Transverse colon (tissue), 4 donors: ENCODE measurements around the gene UPK2. TPM values are rescaled to one million over a fixed set of nuclear protein-coding genes. Genes with fewer than 3 reads are reported as not detected.
"Not testable (repeated sequence)": the region's sequence is repeated elsewhere in the genome, so short reads cannot be mapped to it uniquely, and the experiment has no call there.

ENCODE experiments used
- DNase-seq: peaks from one replicate; pipeline ENCODE4 v3.0.0-alpha.2; 2019
- H3K27ac ChIP-seq, 4 donors: fragments of 200-600 bp; sonication (generic); 2 replicates each; pipeline ENCODE4 v1.5.1; 2016 to 2018; ENCODE audit warnings: inconsistent platforms in 4 of 4
- H3K27me3 ChIP-seq: fragments of 200-600 bp; sonication (generic); 2 replicates; pipeline ENCODE4 v1.5.1; 2017; ENCODE audit warnings: inconsistent platforms
- H3K36me3 ChIP-seq, 4 donors: fragments of 200-600 bp; sonication (generic); 2 replicates each; pipeline ENCODE4 v1.5.1; 2017 to 2019; ENCODE audit warnings: inconsistent platforms in 4 of 4
- H3K4me1 ChIP-seq, 4 donors: fragments of 200-600 bp; sonication (generic); 2 replicates each; pipeline ENCODE4 v1.5.1; 2017 to 2020; ENCODE audit warnings: inconsistent platforms in 4 of 4
- H3K4me3 ChIP-seq, 4 donors: fragments of 200-600 bp; sonication (generic); 1 replicate in 1 of 4; 2 replicates in 3 of 4; pipeline versions ENCODE4 v1.5.1 to v1.6.1; 2017 to 2019; ENCODE audit warnings: inconsistent platforms in 4 of 4
- H3K9me3 ChIP-seq, 2 donors: fragments of 200-600 bp; sonication (generic); 2 replicates each; pipeline ENCODE4 v1.5.1; 2017 to 2019; ENCODE audit warnings: inconsistent platforms in 2 of 2
- CTCF ChIP-seq, 5 experiments: fragments of 200-600 bp in 3 of 5; fragments of 450-650 bp in 2 of 5; sonication (generic) in 3 of 5; IDR thresholded peaks; 1 replicate in 2 of 5; 2 replicates in 3 of 5; pipeline ENCODE4 v1.5.1; 2016 to 2017; ENCODE audit warnings: antibody characterized with exemption in 5 of 5, inconsistent platforms in 3 of 5, mild to moderate bottlenecking in 2 of 5, moderate library complexity in 1 of 5
- EP300 ChIP-seq: sonication (generic); formaldehyde crosslinking; IDR thresholded peaks from one replicate; pipeline ENCODE4 v1.6.1; 2017; ENCODE audit warnings: antibody characterized with exemption, low read depth
- POLR2A ChIP-seq: fragments of 450-650 bp; IDR thresholded peaks from one replicate; pipeline ENCODE4 v1.6.1; 2016; ENCODE audit warnings: antibody characterized with exemption, mild to moderate bottlenecking, moderate library complexity
- POLR2AphosphoS5 ChIP-seq, 3 donors: sonication (generic); formaldehyde crosslinking; IDR thresholded peaks; one replicate each; pipeline ENCODE4 v1.6.1; 2016; ENCODE audit warnings: antibody characterized with exemption in 3 of 3
- WGBS, 2 donors: methylation state at CpG; one replicate each; pipeline ENCODE4 v1.1.5; 2018; ENCODE audit warnings: low coverage in 1 of 2; 5-methylcytosine and 5-hydroxymethylcytosine counted together
- in situ Hi-C, 4 donors: fragments of 200-750 bp; cut with MboI; loops; one replicate each; pipeline versions ENCODE4 v1.15.0 to v1.15.1; 2017; ENCODE audit warnings: low sequenced_read_pairs in 3 of 4, low pct_ligation_motif_present in 1 of 4, low pct_unique_long_range_greater_than_20kb in 1 of 4
- intact Hi-C: fragments of 100-400 bp; cut with DNase I; formaldehyde crosslinking; loops from one replicate; pipeline ENCODE4 v1.15.1; 2023; ENCODE audit warnings: low total_unique reads
- total RNA-seq, 4 donors: library from RNA; depleted of rRNA; stranded (reverse); fragments of >200 nt; gene quantifications; one replicate each; pipeline ENCODE4 v1.1.0, GENCODE V29; 2016

The UPK2 gene
- total RNA-seq, 4 donors from 2014 or later = not detected

DNA sequence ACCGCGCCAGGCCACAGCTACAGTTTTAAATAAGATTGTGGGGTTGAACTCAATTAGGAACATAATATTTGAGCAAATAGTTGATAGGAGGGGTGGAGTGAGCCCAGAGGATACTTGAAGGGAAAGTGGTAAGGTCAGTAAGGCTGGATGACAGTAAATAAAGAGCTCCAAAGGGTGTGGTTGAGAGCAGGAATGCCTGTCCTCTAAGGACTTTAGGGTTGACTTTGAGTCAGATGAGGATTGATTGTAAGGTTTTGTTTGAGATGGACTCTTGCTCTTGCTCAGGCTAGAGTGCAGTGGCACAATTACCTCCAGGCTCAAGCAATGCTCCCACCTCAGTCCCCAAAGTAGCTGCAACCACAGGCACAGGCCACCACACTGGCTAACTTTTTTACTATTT, 17.9 kb downstream of the UPK2 start:
- WGBS, 2 donors = 100% methylated on average over 2 of the region's 2 CpGs
- H3K27ac ChIP-seq = no peak overlapping the region

DNA sequence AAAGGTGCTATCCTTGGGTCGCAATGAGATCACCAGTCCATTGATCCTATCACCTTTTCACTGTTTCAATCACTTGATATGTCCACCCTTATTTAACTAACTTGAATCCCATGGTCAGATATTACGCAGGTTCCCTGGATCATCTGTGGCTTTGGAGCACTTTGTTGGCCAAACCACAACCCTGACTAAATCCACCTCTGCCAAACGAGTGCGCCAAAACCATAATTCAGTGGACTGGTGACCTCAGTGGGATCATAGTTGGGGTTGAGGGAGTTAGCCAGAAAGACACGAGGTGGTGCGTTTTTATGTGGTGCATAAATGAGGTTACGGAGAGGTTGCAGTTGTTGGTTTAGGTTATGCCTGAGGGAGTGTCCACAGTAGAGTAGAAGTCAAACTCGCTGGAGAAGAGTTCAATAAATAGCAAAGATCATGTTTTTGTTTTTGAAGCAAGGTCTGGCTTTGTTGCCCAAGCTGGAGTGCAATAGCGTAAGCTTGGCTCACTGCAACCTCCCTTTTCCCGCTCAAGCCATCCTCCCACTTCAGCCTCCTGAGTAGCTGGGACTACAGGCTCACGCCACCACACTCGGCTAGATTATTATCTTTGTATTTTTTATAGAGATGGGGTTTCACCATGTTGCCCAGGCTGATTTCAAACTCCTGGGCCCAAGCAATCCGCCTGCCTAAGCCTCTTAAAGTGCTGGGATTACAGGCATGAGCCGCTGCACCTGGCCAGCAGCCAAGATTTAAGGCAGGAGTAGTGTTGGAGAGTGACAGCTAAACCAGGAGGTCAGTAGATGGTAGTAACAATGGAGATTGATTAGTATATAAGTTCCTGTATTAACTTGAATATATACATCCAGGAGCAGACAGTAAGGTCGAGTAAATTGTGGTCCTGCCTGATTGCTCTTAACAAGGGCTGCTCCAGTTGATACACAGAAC, 19.9 kb downstream of the UPK2 start:
- H3K27me3 ChIP-seq = peaks cover 10% of the 10 kb centered on the region
- in situ Hi-C loops (no loop called here), intact Hi-C loops (no loop called here)
- H3K9me3 ChIP-seq = no peaks in the 10 kb centered on the region
- H3K4me3 ChIP-seq = no peak overlapping the region
- no peak overlapping the region for H3K27ac ChIP-seq
- TF ChIP-seq POLR2AphosphoS5 (IDR thresholded peaks at IDR 0.05) = no peak
- no peak for TF ChIP-seq POLR2A
- no peak for TF ChIP-seq EP300
- no peak for TF ChIP-seq CTCF (IDR thresholded peaks at IDR 0.05)
- H3K4me1 ChIP-seq = peaks cover 0 to 2% (median 0%) of the 10 kb centered on the region in 4 donors
- no peak for DNase-seq
- no peaks in the 10 kb centered on the region for H3K36me3 ChIP-seq
- WGBS, 2 donors = 75 to 85% methylated on average over 9 to 15 of the region's 15 CpGs

More for the DNA sequence above, 17.9 kb downstream of the UPK2 start:
- Histone ChIP-seq H3K9me3 (no peaks in the 10 kb centered on the region), H3K36me3 (no peaks in the 10 kb centered on the region), H3K27me3 (peaks cover 15% of the 10 kb centered on the region), H3K4me1 (no peaks in the 10 kb centered on the region), H3K4me3 (no peak overlapping the region)
- in situ Hi-C loops = loop anchor here in 1 of 4 donors (25.0 kb wide), 1 partner anchor 287 kb away; the partner anchor contains the start of gene TREH
- no peak for DNase-seq
- intact Hi-C loops = no loop called here
- TF ChIP-seq CTCF (IDR thresholded peaks at IDR 0.05) (no peak), EP300 (no peak), POLR2A (no peak), POLR2AphosphoS5 (IDR thresholded peaks at IDR 0.05) (no peak)

- Histone ChIP-seq H3K4me1 (peaks cover 0 to 2% (median 0%) of the 10 kb centered on the region in 4 donors), H3K36me3 (no peaks in the 10 kb centered on the region), H3K9me3 (no peaks in the 10 kb centered on the region), H3K27ac (no peak overlapping the region), H3K27me3 (peaks cover 3% of the 10 kb centered on the region), H3K4me3 (no peak overlapping the region)
- in situ Hi-C loops (no loop called here), intact Hi-C loops (no loop called here)
- DNase-seq = no peak
- TF ChIP-seq CTCF (IDR thresholded peaks at IDR 0.05) (no peak), POLR2A (no peak), EP300 (no peak), POLR2AphosphoS5 (IDR thresholded peaks at IDR 0.05) (no peak)
- whole genome bisulfite sequencing, 2 donors = 56% methylated on average over 9 of the region's 9 CpGs; no CpG with 5 or more reads in 1 of the 2 donors
Observed at GRCh38 chr11:118979434-118979833, 23.3 kb downstream of the UPK2 start.

DNA sequence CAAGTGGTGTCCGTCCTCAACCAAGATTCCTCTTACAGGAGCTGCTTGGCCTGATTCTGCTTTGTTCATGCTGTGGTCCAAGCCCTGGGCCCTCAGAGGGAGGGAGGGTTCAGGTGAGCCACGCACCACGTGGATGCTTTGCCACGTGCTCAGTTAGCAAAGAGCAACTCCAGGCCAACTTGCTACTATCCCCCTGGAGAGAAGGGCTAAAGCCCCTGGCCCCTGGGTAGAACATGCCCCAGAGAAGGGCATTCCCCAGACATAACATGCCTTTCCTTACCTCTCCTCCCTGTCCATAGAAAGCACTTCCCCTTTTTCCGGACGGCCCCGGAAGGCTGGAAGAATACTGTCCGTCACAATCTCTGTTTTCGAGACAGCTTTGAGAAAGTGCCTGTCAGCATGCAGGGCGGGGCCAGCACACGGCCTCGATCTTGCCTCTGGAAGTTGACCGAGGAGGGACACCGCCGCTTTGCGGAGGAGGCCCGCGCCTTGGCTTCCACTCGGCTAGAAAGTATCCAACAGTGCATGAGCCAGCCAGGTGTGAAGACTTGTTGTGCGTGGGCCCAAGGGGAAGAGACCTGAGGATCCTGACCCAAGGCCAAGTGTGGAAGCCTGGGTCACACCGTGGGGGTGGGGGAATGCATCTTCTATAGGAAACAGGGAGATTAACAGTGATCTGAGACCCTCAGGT, 24.2 kb downstream of the UPK2 start:
- H3K36me3 ChIP-seq = no peaks in the 10 kb centered on the region
- no peaks in the 10 kb centered on the region for H3K9me3 ChIP-seq
- TF ChIP-seq POLR2AphosphoS5 (IDR thresholded peaks at IDR 0.05) = no peak
- no peak for TF ChIP-seq EP300
- no peak for TF ChIP-seq CTCF (IDR thresholded peaks at IDR 0.05)
- no peak for TF ChIP-seq POLR2A
- H3K4me1 ChIP-seq = peaks cover 0 to 2% (median 0%) of the 10 kb centered on the region in 4 donors
- DNase-seq = no peak
- in situ Hi-C loops (no loop called here), intact Hi-C loops (no loop called here)
- H3K27ac ChIP-seq = no peak overlapping the region
- peaks cover 1% of the 10 kb centered on the region for H3K27me3 ChIP-seq
- 59% methylated on average over 20 of the region's 21 CpGs; no CpG with 5 or more reads in 1 of the 2 donors for WGBS, 2 donors
- H3K4me3 ChIP-seq = no peak overlapping the region

DNA sequence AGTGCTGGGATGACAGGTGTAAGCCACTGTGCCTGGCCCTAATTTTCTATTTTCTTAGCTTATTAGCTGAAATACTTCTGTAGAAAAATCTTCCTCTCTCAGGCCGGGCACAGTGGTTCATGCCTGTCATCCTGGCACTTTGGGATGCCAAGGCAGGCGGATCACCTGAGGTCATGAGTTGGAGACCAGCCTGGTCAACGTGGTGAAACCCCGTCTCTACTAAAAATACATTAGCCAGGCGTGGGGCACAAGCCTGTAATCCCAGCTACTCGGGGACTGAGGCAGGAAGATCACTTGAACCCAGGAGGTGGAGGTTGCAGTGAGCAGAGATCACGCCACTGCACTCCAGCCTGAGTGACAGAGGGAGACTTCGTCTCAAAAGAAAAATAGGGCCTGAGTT, 28.2 kb downstream of the UPK2 start:
- H3K36me3 ChIP-seq, H3K27me3 ChIP-seq, H3K4me1 ChIP-seq, in situ Hi-C loops, DNase-seq, H3K9me3 ChIP-seq, H3K27ac ChIP-seq, intact Hi-C loops, H3K4me3 ChIP-seq: not testable (repeated sequence)
- 60 to 69% methylated on average over 1 to 8 of the region's 8 CpGs for WGBS, 2 donors
